AG04449 (cell line): ENCODE measurements around the gene CDX2.

Experiments
- CTCF ChIA-PET: fragments of 350-600 bp; formaldehyde crosslinking; extraction: SDS; loops from one replicate; lab custom pipeline; 2021; ENCODE audit warnings: antibody characterized with exemption; lab: Yijun Ruan, JAX
- POLR2A ChIA-PET: fragments of 400-600, 350-600 bp; formaldehyde crosslinking; extraction: SDS; loops from one replicate; lab custom pipeline; 2020; ENCODE audit warnings: antibody characterized with exemption, inconsistent platforms; lab: Yijun Ruan, JAX
- DNase-seq: peaks from one replicate; pipeline ENCODE4 v3.0.0-alpha.2; 2010; ENCODE audit warnings: low read depth, low spot score
- H3K4me3 ChIP-seq: 2 replicates; pipeline ENCODE4 v1.5.1; 2011; ENCODE audit warnings: low read depth, mild to moderate bottlenecking, control low read depth, low read length
- TF ChIP-seq, protein P1 (sequence below): IDR thresholded peaks from one replicate; pipeline ENCODE4 v1.5.1; 2011; ENCODE audit warnings: mild to moderate bottlenecking, moderate library complexity, low read length, control low read depth, inconsistent platforms; ENCODE audit not compliant: insufficient read depth; ENCODE audit errors: missing control alignments

CDX2 gene

DNA sequence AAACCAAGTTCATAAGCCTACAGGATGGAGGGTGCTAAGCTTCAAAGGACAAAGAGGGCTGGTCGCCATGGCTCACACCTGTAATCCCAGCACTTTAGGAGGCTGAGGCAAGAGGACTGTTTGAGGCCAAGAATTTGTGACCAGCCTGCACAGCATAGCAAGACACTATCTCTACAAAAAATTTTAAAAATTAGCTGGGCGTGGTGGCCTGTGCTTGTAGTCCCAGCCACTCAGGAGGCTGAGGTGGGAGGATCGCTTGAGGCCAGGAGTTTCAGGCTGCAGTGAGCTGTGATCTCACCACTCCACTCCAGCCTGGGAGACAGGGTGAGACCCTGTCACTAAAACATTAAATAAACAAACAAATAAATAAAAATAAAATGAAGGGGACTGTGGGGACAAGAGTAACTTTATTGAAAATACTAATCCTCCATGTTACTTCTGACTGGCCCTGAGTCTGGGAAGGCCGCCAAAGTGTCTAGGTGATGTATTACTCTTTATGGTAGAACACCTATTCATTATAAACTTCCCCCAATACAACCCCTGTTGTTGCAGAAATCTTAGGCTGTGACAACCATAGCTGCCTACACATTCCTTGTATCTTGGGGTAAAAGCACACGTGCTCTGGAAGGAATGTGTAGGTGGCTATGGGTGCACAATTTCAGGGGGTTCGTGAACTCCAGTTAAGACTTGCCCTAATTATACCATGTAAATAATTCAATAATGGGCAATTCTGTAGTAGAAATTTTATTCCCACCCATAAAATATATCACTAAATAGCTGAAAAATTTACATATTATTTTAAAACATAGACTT, 34.0 kb upstream of the CDX2 start:
- H3K4me3 ChIP-seq: no peak overlapping the region
- no peak for DNase-seq
- TF ChIP-seq, protein P1, sequence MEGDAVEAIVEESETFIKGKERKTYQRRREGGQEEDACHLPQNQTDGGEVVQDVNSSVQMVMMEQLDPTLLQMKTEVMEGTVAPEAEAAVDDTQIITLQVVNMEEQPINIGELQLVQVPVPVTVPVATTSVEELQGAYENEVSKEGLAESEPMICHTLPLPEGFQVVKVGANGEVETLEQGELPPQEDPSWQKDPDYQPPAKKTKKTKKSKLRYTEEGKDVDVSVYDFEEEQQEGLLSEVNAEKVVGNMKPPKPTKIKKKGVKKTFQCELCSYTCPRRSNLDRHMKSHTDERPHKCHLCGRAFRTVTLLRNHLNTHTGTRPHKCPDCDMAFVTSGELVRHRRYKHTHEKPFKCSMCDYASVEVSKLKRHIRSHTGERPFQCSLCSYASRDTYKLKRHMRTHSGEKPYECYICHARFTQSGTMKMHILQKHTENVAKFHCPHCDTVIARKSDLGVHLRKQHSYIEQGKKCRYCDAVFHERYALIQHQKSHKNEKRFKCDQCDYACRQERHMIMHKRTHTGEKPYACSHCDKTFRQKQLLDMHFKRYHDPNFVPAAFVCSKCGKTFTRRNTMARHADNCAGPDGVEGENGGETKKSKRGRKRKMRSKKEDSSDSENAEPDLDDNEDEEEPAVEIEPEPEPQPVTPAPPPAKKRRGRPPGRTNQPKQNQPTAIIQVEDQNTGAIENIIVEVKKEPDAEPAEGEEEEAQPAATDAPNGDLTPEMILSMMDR: no peak
- ChIA-PET POLR2A (no interaction called here), CTCF (interaction anchor here (0.9 to 1.5 kb wide), 3 partner anchors 9 to 176 kb away, joined by 3 to 6 read pairs (median 4); no protein-coding TSS in a partner anchor)

- H3K4me3 ChIP-seq: no peak overlapping the region
- DNase-seq: no peak
- TF ChIP-seq, protein P1: no peak
- CTCF ChIA-PET: interaction anchor here (1.5 to 1.9 kb wide), 2 partner anchors 18 to 640 kb away, joined by 6 read pairs; no protein-coding TSS in a partner anchor
- POLR2A ChIA-PET: no interaction called here
Measured at GRCh38 chr13:28001837-28002473, 32.8 kb upstream of the CDX2 start.

GRCh38 chr13:28001049-28001448, 31.9 kb upstream of the CDX2 start:
- H3K4me3 ChIP-seq: no peak overlapping the region
- ChIA-PET POLR2A (no interaction called here), CTCF (interaction anchor here (1.1 to 1.9 kb wide), 2 partner anchors 11 to 639 kb away, joined by 3 to 6 read pairs; no protein-coding TSS in a partner anchor)
- no peak for DNase-seq
- TF ChIP-seq, protein P1: no peak

- TF ChIP-seq, protein P1: no peak
- POLR2A ChIA-PET: no interaction called here
- H3K4me3 ChIP-seq: no peak overlapping the region
- CTCF ChIA-PET: interaction anchor here (1.1 to 1.9 kb wide), 2 partner anchors 12 to 639 kb away, joined by 3 to 6 read pairs; no protein-coding TSS in a partner anchor
- no peak for DNase-seq
Measured at GRCh38 chr13:28000567-28000966, 31.5 kb upstream of the CDX2 start.

DNA sequence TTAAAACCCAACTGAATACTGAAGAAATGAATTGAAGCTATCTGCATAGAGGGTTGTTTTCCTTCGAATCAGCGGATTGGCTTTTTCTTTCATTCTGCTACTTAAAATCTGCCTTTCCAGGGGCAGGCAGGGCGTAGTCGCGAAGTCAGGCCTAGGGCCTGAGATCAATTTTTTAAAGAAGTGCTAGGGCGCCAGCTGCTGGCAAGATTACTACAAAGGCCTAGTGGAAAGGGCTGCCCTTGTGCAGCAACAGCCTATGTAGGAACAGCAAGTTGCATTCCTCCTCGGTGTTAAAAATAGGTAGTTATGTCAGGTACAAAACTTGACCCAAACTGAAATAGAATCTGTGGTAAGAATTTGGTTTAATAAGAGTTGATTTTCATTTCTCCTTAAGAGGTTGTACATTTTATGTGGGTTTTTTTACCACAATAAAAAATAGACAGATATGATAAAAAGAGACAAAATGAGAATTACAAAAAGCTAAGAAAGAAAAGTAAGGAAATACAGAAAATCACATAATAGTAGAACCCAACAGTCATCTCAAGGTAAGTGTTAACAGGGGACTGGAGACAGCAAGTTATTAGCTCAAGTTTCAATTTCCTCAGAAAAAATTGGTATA, 28.9 kb upstream of the CDX2 start:
- H3K4me3 ChIP-seq: no peak overlapping the region
- no peak for DNase-seq
- TF ChIP-seq, protein P1: peak; percentile 43
- ChIA-PET POLR2A (no interaction called here), CTCF (interaction anchor here (0.6 to 3.1 kb wide), 13 partner anchors 10 to 636 kb away, joined by 3 to 24 read pairs (median 4); no protein-coding TSS in a partner anchor)
